GM18498 (cell line): ENCODE data around the gene LRIG1.

ENCODE experiments used
- ATAC-seq: cut with Tn5 transposase; IDR thresholded peaks from one replicate; pipeline ENCODE4 v1.9.1; 2021; ENCODE audit warnings: mild to moderate bottlenecking, moderate library complexity; ENCODE audit not compliant: unreplicated experiment

LRIG1 gene

DNA sequence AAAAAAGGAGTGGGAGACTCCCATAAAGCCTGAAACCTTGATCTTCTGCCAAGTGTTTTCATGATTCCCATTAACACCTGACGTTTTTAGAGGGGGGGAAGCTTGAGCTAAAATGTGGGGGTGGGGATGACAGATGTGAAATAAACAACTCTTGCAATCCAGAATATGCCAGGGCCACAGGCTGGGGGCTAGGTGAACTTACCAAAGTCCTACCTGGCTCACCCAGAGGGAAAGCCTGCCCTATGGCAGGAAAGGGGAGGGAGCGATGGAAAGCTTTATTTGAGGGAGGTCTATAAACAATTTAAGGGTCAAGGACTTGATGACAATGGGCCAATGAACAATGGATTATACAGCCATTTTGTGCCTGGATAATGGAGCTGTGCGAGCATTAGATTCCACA is 108.3 kb downstream of the LRIG1 start:
- no peak for ATAC-seq

DNA sequence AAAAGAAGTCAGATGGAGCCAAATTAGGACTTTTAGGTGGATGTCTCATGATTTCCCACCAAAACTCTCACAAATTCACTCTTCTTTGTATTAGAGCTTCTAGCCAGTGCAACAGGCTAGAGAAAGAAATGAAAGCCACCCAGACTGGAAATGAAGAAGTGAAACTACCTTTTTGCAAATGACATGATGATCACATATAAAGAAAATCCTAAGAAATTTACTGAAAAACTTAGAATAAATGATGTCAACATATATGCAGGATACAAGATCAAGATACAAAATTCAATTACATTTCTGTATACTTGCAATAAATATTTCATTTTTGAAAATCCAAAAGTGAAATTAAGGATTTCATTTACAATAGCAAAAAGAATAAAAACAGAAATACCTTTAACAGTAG is 110.8 kb downstream of the LRIG1 start:
- peak; percentile 23 for ATAC-seq

DNA sequence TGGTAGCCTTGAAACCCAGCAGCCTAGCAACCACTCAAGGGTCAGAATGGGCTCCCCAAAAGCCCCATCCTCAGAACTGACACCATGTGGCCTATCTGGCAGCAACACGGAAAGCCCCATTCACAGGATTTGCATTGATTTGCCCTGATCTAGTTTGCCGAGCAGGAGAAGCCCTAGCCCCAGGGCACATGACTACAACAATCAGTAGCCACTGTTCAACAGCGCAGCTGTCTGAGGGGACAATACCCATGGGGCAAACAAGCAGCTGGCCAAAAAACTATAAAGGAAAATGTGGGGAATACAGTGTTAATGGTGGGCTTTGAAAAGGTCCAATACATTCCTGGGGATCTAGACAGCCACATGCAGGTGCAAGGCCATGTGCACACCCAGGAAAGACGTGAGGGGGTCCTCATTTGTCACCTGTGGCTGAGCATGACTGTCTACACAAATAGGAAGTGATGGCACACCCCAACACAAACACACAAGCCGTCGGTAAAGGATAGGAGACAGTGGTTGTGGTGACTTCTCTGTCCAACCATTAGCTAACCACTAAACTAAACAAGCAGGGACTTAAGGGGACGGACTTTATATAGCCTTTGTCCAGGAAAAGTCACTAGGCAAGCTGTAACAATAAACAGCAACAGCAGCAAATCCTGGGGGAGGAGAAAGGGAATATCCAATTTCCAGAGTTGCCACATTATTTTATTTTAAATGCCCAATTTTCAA is 113.7 kb downstream of the LRIG1 start:
- ATAC-seq: peak; percentile 50

DNA sequence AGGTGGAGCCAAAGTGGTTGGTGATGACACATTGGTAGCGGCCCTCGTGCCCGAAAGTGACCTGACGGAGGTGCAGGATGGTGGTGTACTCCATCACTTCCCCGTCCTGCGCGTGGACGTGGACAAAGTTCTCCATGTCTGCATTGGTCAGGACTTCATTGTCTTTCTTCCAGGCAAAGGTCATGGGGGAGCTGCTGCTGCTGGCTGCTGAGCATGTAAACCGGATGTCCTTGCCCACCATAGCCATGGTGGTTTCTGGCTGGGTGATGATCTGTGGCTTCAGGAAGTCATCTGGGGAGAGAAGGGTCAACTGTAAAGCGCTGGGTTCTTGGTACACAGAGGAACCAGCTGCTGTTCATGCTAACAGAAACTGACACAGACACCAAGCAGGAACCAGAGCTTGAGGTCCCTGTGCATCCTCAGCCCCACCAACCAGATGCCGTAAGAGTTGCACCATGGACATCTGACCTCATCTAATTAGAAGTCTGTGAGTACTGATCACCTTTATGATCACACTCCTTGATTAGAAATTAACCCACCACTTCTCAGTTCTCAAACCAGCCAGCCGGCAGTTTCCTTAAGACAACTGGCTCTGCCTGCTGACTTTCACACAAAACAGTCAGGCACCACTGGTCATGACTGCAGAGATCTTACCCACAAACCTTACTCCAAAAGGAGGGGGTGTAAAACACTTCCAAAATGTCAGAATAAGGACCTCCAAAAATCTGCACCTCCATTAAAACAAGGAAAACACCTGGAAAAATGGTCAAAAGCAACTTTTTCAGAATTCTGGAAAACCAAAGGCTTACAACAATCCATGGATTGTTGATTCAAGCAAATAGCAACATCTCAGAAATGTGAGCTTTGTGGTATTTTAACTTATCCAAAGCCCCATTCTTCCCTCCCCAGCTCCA is 114.6 kb downstream of the LRIG1 start:
- ATAC-seq: peak; percentile 88

DNA sequence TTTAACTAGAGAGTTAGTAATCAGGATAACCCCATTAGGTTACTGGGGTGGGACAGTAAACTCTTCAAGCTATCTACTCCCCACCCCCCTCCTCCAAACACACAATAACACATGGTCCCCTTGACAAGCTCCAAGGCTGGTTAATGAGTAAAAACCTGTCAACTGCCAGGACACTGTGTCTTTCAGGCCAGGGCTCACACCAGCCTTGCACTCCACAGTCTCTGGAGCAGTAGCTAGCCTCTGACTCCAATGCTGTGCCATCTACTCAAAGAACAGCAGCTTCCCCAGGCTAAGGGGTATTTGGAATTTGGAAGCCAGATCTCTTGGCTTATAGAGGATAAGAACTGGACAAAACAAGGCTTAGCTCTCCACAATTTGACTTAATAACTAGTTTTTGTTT is 115.8 kb downstream of the LRIG1 start:
- ATAC-seq: no peak

DNA sequence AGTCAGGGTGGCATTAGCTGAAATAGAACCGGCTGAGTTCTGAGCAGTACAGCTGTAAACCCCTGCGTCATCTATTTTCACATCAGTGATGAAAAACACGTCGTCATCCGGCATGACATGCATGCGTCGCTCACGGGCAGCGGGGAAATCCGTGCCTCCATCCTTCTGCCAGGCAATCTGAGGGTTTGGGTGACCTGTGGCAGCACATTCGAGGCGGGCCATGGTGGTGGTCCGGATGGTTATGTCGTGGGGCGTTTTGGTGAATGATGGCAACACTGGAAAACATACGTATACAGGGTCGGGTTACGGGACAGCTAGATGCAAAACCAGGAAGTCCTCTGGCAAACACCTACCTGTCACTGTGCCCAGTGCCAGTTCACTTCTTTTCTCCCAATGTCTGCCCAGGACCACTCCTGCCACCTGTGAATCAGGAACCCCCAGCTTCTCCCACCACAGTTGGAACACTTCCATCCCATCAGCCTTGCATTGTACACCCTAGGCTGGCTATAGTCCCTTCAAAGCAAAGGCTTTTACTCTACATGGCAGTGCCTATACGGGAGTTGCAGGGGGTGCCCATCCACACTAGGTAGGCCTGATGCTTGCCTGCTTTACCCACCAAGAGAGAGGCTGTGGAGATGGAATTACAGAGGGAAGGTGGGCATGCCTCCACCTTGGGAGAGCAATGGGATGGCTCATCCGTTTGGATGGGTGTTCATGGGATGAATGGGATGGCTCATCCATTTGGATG is 116.7 kb downstream of the LRIG1 start:
- no peak for ATAC-seq

DNA sequence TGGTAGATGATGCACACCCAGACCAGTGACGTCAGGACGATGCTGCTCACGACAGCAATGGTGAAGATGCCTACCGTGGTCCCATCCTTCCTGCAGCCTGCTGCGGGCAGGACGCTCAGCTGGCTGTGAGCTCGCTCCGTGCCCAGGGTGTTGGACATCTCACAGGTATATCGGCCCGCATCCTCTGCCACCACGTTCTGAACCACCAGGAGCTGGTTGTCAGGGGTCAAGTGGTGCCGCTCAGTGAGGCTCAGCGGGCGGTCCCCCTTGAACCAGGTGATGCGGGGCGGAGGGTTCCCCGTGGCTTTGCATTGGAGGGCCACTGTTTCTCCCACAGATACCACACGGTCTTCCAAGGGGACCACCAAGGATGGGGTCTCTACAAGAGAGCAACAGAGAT is 117.8 kb downstream of the LRIG1 start:
- ATAC-seq: no peak

DNA sequence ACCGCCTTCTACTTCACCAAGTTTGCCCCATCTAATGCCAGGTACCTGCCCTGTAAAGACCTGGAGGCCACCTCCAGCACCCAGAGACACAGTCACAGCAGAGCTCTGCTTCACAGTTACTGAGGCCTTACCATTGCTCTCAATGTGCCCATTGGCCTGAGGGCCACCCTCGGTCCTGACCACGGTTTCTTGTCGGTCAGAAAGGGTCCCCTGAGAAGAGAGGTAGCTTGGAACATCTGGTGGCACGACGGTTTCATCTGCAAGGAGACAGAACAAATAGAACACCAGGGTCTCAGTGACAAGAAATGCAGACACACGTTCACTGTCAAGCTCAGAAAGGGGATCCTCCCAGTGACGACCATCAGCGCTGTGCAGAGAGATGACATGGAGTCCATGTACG is 118.7 kb downstream of the LRIG1 start:
- no peak for ATAC-seq

DNA sequence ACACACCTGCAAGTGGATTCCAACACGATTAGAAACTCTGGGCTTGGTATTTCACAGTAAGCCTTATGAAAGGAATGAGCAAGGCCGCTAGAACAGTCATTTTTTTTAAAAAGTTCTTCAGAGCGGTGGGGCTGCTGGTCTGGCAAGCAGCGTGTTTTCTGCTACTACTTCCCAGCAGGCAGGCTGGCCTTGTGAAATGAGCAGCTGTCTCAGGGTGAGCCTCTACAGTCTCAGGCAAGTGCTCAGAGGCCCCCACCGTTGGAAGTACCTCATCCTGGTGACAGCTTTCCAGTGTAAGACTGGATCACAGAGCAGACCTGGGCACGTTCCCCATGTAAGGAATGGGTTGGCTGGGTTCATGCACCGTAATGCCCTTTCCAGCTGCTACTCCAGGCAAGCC is 119.2 kb downstream of the LRIG1 start:
- ATAC-seq: no peak

DNA sequence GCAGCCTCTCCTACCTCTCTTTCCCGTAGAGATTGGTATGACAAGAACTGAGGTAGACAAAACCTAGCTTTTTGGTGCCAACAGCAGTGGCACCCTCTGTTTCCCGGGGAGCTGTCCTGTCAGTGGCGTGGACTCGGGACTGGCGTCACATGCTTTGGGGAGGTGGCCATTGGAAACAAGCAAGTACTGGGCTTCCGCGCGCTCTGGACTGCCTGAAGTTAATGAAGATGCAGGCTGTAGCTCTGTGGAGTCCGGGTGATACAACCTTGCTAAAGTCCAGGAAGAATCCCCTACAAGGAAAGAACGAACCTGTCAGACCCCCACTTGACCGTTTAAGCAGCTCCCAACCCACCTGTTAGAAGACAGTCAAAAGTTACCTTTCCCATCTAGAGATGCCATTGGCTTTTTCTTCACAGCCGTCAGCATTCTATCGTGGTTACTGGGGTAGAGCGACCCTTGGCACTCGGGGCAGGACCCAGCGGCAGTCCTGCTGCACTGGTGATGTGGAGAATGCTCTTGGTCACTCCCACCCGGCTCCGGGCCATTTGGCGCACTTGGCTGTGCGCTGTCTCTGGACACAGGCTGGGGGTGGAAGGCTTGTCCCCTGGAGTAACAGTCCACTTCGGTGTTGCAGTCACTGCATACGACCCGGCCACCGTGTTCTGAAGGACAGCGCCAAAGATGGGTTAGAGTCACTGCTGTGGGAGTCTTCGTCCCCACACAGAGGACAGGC is 120.5 kb downstream of the LRIG1 start:
- no peak for ATAC-seq

DNA sequence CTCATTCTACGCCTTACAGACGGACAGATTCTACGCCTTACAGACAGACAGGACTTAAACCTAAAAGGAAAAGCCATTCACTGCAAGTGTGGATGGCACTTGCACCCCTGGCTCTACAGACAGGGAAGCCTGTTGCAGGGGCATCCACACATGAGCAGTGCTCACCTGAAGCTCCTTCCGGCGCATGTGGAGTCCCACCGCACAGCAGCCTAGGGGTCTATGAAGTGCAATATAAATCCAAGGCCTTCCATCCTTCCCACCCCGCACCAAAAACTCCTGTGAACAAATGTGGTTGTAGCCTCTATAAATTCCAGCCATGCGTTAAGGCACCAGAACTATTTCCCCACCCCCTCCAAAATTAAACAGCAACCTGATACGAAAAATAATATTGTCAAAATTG is 121.3 kb downstream of the LRIG1 start:
- ATAC-seq: no peak

DNA sequence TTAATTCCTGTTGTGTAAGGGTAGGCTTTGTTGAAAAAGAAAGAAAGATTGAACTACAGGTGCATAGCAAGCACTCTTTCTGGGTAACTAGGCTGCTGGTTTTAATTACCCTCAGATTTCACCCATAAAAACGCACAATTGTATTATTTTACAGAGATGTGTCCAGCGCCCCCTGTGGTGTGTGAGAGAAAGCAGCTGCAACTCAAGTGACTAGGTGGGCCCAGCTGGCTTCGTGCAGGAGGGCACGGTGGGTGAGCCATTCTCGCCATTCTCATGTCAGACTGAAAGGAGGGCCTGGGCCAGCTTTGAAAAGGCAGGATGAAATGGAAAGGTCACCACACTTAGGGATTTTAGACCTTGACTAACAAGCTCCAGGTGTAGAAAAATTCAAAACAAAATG is 122.6 kb downstream of the LRIG1 start:
- ATAC-seq: no peak

DNA sequence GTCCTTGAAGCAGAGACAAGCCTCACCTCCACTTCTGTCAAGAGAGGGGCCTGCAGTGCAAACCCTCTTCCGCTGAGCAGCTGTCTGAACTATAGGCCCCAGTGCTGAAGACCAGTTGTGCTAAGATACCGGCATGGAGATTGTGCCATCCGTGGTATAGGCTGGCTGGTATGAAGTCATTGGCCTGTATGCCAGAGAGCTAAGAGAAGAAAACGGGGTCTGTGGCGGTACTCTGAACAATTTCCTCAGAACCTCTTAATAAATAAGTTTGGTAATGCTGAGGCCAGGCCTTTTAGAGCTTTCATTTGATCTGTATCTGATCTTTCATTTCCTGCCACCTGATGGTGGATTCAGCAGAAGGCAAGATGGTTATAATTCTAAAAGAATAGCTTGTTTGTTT is 123.0 kb downstream of the LRIG1 start:
- ATAC-seq: no peak

DNA sequence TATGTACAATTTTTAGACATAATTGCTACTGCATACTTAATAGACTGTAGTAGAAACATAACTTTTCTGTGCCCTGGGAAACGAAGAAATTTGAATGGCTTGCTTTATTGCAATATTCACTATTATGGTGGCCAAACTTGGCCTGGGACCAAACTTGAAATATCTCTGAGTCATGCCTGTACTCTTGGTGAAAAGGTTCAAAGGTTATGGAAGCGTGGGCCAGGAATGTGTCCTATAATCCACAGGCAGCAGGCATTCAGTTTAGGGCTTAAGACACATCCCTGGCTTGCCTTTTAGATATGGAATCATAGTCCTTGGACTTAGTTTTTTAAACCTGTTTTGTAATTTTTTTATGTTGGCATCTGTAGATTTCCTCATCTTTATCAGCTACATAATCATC is 124.3 kb downstream of the LRIG1 start:
- ATAC-seq: no peak

DNA sequence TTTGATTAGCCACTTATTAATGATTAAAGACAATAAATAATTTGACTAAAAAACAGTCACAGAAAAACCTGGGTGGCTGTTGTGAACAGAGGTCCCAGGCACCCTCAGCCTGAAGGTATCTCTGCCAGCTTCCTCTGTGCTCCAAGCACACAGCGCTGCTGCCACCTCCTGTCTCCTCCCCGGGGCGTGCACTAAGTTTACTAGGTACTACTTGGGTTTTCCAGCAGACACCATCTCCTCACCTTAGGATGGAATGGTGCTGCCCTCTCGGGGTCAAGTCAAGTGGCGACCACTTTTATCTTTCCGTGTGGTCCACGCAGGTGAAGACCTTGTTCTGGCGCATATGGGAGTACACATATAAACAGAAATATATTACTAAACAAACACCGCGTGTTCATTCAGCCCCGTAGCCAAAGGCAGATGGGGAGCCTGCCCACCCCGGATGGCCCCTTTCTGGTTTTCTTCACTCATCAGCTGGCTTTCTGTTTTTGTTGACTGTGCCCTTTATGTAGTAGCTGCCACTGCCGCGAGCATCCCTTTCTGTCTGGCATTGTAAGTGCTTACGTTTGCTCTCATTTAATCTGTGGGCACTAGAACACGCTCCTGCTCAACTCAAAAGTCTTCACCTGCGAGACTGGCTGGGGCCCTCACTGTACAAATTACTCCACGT is 128.0 kb downstream of the LRIG1 start:
- no peak for ATAC-seq

DNA sequence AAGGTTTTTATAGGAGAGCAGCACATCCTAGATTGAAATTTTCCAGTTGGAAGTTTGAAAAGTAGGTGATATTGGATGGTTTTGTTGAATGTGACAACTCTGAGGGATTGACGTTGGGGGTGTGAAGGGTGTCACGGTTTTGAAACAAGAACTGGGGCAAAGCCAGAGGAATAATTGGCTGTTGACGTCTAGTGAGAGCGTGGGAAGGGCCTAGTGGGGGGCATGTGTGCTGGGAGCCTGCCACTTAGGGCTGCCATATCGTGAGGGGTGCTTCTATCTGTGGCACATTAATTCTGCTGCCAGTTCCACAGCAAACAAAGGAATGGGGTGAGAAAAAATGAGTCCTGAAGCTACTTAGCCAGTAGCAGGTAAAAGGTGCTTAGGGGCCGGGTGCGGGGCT is 129.4 kb downstream of the LRIG1 start:
- ATAC-seq: no peak

DNA sequence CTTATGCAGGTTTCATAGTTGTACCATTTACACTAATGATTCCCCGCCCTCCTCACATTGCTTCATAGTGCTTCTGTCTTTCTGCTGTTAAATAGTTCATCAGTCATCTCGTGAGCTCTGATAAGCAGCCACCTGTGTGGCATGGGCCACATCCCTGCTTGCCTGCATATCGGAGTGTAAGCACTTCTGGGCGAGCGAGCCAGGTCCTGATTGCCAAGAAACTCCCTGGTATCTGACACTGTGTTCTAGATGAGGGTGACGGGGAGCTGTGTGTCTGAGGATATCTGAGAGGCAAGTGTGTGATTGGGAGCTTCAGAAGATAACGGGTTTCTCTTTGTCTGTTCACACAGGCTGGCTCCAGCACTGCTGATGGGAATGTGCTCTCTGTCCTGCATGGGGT is 130.6 kb downstream of the LRIG1 start:
- no peak for ATAC-seq

DNA sequence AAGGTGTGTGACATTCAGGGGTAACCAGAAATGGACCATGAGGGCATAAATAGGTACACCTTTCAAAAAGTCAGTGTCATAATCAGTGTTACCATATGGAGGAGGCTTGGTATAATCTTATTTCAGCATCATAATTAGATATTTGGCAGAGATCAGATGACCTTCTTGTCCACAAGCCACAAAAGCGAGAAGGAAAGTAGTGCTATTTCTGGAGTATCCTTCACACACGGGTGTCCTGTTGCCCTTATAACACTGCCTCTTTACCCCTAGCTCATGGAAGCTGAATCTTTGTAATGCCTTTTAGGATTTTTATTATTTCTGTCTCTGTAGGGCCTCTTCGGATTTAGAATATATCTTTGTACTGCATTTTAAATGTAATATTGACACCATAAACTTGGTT is 132.8 kb downstream of the LRIG1 start:
- ATAC-seq: no peak

DNA sequence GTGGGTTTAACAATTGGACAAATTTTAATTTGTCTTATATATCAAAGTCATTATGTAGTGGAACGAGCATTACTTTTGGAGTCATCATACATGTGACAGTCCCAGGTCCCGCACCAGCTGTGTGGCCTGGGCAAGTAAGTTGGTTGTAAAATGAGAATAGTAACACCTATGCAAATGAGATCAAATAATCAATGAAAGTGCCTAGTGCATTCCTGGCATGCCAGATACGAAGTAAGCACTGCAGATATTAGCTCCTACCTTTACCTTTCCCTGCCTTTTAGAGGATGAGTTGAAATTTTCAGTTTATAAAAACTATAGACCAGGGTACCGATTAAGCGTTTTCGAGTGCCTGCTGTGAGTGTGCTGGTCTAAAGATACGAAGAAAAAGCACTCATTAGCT is 134.1 kb downstream of the LRIG1 start:
- ATAC-seq: no peak

DNA sequence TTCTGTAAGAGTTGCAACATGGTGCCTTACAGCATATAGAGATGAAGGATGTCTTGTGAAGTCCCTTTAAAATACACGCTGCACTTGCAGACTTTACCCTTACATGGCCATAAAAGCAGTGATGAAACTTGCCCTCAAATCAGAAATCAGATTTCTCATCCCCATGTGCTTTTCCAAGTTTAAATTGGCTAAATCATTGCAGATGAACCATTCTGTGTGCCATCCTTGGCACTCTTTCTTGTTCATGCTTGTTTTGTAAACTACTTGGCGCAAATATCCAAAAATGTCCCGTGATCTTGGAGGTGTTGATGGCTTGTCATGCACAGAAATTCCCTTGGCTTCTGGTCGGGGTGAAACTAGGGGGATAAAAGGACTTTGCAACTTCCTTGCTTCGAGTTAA is 135.7 kb downstream of the LRIG1 start:
- no peak for ATAC-seq
